GM18507 (cell line): ENCODE measurements around the gene SOCS4.
"Not testable (repeated sequence)": the region's sequence is repeated elsewhere in the genome, so short reads cannot be mapped to it uniquely, and the experiment has no call there.

Experiments used
- DNase-seq: peaks from one replicate; pipeline ENCODE4 v3.0.0; 2011; ENCODE audit warnings: low read depth; ENCODE audit not compliant: insufficient read length; ENCODE audit errors: extremely low spot score
- FAIRE-seq: peaks from 2 replicates; lab custom pipeline; 2011; peaks lifted over from hg19 to GRCh38; lab: Jason Lieb, UNC

Gene SOCS4, protein sequence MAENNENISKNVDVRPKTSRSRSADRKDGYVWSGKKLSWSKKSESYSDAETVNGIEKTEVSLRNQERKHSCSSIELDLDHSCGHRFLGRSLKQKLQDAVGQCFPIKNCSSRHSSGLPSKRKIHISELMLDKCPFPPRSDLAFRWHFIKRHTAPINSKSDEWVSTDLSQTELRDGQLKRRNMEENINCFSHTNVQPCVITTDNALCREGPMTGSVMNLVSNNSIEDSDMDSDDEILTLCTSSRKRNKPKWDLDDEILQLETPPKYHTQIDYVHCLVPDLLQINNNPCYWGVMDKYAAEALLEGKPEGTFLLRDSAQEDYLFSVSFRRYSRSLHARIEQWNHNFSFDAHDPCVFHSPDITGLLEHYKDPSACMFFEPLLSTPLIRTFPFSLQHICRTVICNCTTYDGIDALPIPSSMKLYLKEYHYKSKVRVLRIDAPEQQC

DNA sequence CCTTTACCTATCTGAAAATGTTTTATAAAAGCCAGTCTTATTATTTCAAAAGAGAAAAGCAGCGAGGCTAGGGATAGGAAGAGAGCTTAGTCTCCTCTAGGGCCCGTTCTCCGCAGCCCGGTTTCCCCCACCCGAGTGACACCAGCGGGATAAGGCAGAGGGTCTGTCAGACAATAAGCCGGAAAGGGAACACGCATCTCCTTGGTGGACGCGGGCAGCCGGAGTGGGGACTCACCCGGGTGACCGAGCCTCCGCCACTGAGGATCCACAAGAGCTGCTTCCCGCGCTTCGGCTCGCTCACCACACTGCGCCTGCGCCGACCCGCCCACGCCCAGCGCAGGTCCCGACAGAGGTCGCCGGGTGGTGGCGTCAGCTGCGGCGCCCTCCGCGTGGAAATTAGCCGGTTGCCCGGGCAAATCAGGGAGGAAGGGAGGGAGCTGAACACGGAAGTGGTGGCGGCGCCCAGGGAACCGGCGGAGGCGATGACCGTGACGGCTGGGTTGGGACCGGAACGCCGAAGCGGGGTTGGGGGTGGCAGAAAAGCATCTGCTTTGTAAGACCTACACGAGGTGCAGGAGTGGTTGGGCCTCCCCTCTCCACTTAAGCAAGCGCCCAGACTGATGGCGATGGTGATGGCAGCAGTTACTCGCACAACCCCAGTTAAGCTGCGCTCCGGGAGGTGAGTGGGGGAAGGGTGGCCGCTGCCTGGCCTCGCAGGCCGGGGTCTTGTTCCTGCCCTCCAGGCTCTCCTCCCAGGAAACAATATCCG lies at the start of gene SOCS4, which contains the start of gene WDHD1:
SOCS4 (plus strand) TSS at position 444 of the 769 bp plus-strand sequence. CDS start 15,806 bp downstream, outside the sequence.
WDHD1 (minus strand) TSS at position 307 of the 769 bp plus-strand sequence. CDS start 312 bp downstream, outside the sequence.
- FAIRE-seq: peak; percentile 98
- peak; percentile 93 for DNase-seq

DNA sequence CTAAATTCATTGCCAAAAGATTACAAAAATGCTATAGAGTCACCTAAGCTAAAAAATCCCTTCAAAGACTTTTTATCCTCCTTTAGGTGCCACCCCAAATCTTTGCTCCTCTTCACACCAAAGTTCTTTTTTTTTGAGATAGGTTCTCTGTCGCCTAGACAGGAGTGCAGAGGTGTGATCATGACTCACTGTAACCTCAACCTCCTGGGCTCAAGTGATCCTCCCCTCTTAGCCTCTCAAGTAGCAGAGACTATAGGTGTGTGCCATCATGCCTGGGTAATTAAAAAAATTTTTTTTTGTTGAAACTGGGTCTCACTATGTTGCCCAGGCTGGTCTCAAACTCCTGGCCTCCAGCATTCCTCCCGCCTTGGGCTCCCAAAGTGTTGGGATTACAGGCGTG lies 48.0 kb upstream of the SOCS4 start:
- FAIRE-seq (no peak), DNase-seq (no peak)

DNA sequence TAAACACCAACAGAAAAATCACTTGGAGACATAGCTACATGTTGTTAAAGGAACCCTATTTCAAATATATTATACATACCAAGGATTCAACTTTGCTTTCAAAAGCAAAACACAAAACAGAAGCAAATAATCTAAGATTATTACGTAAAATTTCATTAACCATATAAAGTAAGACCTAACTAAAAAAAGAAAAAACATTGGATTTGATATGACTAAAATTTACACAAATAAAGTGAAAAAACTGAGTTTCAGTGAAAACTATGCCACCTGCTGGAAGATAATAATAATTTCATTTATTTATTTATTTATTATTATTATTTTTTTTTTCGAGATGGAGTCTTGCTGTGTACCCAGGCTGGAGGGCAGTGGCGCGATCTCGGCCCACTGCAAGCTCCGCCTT lies 45.3 kb upstream of the SOCS4 start:
- FAIRE-seq (no peak), DNase-seq (no peak)

DNA sequence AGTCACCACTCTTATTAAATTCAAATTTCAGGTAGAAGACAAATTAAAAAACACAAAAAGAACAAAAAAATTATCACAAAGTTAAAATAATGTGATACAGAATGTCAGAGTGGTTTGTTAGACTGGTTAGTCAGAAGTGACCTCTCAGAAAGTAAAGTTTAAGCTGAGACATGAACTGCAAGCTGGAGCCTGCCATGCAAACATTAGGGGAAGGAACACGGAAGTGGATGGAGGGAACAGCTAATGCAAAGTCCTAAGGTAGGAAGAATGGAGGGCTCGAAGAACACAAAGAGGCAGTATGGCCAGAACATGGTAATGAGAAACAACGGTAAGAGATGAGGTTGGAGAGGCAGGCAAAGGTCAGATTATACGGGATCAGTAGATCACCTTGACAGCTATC lies 41.9 kb upstream of the SOCS4 start:
- DNase-seq: no peak
- FAIRE-seq: no peak

DNA sequence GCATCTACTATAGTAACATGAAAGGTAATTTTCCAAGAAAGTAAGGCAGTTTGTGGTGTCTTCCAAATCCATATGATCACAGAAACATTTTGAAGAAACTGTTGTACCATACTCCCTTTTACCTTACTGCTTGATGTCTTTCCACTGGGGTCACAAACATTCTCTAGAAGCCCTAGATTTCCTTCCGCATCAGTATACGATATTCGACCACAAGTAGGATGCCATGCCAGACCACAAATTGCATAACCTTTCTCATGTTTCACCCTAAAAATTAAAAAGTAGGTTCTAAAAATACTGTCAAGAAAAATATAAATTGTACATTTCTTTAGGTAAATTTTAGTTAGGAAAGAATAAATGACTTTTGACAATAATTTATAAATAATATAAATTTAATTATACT lies 26.7 kb upstream of the SOCS4 start:
- FAIRE-seq (no peak), DNase-seq (no peak)

DNA sequence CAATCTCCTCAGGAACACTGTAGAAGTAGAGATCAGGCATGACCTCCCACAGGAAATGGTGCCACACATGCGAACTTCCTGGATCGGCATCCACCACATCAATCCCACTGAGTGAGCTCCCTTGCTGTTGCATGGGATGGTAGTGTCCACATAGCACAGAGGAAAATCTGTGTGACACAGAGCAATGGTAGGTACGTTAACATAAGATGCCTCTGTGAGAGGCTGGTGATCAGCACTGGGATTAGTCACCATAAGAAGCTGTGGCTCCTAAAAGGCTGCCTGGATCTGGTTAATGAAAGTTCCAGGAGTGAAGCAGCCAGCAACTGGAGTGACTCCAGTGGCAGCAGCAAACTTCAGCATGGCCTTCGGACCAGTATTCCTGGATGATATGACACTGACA lies 22.0 kb upstream of the SOCS4 start:
- DNase-seq (no peak), FAIRE-seq (no peak)

GRCh38 chr14:55015006-55015405 lies 12.0 kb upstream of the SOCS4 start:
- FAIRE-seq: no peak

GRCh38 chr14:55019968-55020554 lies 7.0 kb upstream of the SOCS4 start:
- FAIRE-seq: no peak
- no peak for DNase-seq

More at GRCh38 chr14:55015006-55015405, 12.0 kb upstream of the SOCS4 start:
- DNase-seq: no peak

DNA sequence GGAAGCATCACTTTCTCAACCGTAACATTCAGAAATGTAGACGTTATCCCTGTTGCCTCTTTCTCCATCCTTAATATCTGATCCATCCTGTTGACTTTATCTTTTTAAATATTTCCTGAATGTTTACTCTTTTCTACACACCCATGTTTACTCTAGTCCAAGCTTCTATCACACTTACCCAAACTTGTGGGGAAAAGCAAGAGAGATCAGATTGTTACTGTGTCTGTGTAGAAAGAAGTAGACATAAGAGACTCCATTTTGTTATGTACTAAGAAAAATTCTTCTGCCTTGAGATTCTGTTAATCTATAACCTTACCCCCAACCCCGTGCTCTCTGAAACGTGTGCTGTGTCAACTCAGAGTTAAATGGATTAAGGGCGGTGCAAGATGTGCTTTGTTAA lies 2.7 kb upstream of the SOCS4 start:
- DNase-seq, FAIRE-seq: not testable (repeated sequence)

DNA sequence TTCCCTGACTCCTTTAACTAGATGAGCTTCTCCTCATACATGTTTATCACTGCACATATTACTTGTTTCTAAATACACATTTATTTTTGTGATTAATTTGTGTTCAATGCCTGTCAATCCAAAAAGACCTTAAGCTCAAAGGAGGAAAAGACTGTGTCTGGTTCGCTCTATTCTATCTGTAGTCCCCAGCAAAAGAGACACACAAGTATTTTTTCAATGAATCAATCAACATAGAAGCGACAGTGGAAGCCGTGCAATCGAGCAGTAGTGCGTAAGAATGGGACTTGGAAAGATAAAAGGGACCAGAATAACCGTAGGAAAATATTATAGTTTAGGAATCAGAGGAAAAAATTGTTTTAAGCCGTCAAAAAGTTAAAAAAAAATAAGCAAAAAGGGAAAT lies 1.1 kb upstream of the SOCS4 start:
- DNase-seq: no peak
- FAIRE-seq: no peak

- FAIRE-seq (no peak), DNase-seq (no peak)
Observed at GRCh38 chr14:55026441-55026792, 619 bp upstream of the SOCS4 start.

- DNase-seq (no peak), FAIRE-seq (peak; percentile 53)
Observed at GRCh38 chr14:55028066-55028465, 1.0 kb downstream of the SOCS4 start.

DNA sequence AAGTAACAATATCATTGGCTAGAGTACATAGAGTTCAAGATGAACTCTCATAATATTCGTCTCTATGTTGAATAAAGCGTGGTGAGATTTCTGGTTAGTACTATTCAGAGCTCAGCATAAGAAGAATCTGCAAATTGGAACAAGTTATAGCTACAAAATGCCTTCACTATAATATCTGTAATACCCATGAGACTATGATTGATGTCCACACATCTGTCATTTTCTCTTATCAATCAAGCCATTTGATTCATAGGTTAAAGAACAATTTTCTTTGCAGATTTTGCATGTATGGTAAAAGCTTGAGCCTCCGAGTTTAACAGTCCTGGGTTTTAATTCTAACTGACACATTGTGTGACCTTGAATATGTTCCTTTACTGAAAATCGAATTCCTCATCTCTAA lies 1.4 kb downstream of the SOCS4 start:
- DNase-seq (no peak), FAIRE-seq (no peak)

DNA sequence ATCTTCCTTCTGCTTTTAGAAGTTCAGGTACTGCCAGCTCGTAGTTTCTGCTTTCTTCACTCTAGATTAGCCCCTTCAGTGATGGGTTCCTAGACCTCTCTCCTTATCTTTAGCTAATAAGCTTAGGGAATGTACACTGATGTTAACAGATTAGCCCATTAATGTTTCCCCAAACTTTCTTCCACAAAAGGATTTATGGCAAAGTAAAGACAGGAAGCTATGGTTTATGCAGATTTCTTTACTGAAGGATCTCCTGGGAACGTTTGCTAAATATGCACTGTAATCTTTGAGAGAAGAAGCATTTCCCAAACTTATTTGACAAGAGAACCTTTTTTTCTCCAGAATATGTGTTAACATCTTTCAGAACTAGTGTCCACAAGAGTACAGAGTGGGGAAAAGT lies 4.2 kb downstream of the SOCS4 start:
- FAIRE-seq (no peak), DNase-seq (no peak)

GRCh38 chr14:55037995-55038394 lies 11.0 kb downstream of the SOCS4 start:
- FAIRE-seq, DNase-seq: not testable (repeated sequence)

- no peak for FAIRE-seq
Observed at GRCh38 chr14:55038708-55039107, 11.7 kb downstream of the SOCS4 start.

GRCh38 chr14:55043528-55043927 lies 16.5 kb downstream of the SOCS4 start:
- DNase-seq (no peak), FAIRE-seq (no peak)

More at GRCh38 chr14:55038708-55039107, 11.7 kb downstream of the SOCS4 start:
- no peak for DNase-seq

DNA sequence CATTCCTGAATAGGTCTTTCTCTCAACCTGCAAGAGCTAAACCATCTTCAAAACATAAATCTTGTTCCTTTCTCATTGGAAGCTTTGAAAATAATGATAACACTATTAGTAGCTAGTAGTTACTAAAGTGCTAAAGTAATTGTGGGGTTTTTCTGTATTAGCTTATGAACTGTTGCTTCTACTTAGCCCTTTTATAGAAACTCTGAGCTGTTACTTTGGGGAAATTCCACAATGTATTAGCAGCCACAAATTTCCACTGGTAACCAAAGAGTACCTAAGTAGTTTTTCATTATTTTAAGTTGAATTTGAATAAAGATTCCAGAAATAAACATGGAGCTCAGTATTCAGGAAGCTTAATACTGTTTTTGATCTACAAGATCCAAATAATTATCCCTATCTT lies 18.1 kb downstream of the SOCS4 start:
- FAIRE-seq (peak; percentile 65), DNase-seq (no peak)

- no peak for FAIRE-seq
- DNase-seq: no peak
Observed at GRCh38 chr14:55047301-55048053, 20.4 kb downstream of the SOCS4 start.
